ENCODE results near the gene STXBP5L. TPM values are rescaled to one million over a fixed set of nuclear protein-coding genes. Genes with fewer than 3 reads are reported as not detected.

The STXBP5L gene
- polyA plus RNA-seq, 3 donors: not detected

GRCh38 chr3:121418182-121418581 lies 510.2 kb downstream of the STXBP5L start:
- H3K9me3 ChIP-seq (replicated peaks in 1 of 2; ENCODE audit: control insufficient read depth in 1 of 2, insufficient read depth in 1 of 2, low read length in 2 of 2): no peaks in the 10 kb centered on the region
- TF ChIP-seq CTCF (IDR thresholded peaks at IDR 0.05): no peak
- no peaks in the 10 kb centered on the region for H3K4me1 Mint-ChIP-seq
- no peaks in the 10 kb centered on the region for H3K27me3 Mint-ChIP-seq (ENCODE audit: low read depth in 3 of 3)
- H3K27me3 ChIP-seq (ENCODE audit: control insufficient read depth in 2 of 2, insufficient read depth in 2 of 2, low read length in 2 of 2): no peaks in the 10 kb centered on the region
- intact Hi-C loops (cut with micrococcal nuclease): no loop called here
- 92% methylated on average over 4 of the region's 6 CpGs for WGBS (ENCODE audit: insufficient coverage)
- no peak overlapping the region for H3K4me2 ChIP-seq (replicated peaks; ENCODE audit: extremely low read depth, low read length, poor library complexity, severe bottlenecking)
- H3K27ac Mint-ChIP-seq: no peak overlapping the region
- H3K79me2 ChIP-seq (ENCODE audit: insufficient read depth, low read length): no peaks in the 10 kb centered on the region
- H3K4me3 ChIP-seq (replicated peaks in 1 of 3; ENCODE audit: low read depth in 2 of 3, low read length in 3 of 3): no peak overlapping the region
- no peaks in the 10 kb centered on the region for H3K4me1 ChIP-seq (ENCODE audit: control insufficient read depth in 1 of 2, insufficient read depth in 2 of 2, low read length in 2 of 2)
- peaks cover 0 to 11% of the 10 kb centered on the region in 2 donors for H3K36me3 Mint-ChIP-seq
- no peaks in the 10 kb centered on the region for H3K36me3 ChIP-seq (replicated peaks in 1 of 2; ENCODE audit: control insufficient read depth in 1 of 2, insufficient read depth in 2 of 2, low read length in 2 of 2)
- DNase-seq: no peak
- no peak overlapping the region for H3K27ac ChIP-seq (ENCODE audit: low read depth in 1 of 2, low read length in 2 of 2)
- H4K20me1 ChIP-seq (ENCODE audit: insufficient read depth, low read length): no peaks in the 10 kb centered on the region
- H3K9me3 Mint-ChIP-seq: peaks cover 0 to 2% (median 0%) of the 10 kb centered on the region in 7 donors
- no peak overlapping the region for H3K9ac ChIP-seq (ENCODE audit: insufficient read depth, low read length, poor library complexity, severe bottlenecking)
- no peak overlapping the region for H3K4me3 Mint-ChIP-seq
- no peak overlapping the region for H2AFZ ChIP-seq (ENCODE audit: insufficient read depth, low read depth, low read length, poor library complexity, severe bottlenecking)

- Mint-ChIP-seq H3K9me3 (no peaks in the 10 kb centered on the region), H3K27me3 (ENCODE audit: low read depth in 3 of 3) (no peaks in the 10 kb centered on the region), H3K36me3 (peaks cover 26 to 48% of the 10 kb centered on the region in 2 donors), H3K27ac (no peak overlapping the region), H3K4me1 (no peaks in the 10 kb centered on the region), H3K4me3 (no peak overlapping the region)
- Histone ChIP-seq H3K27ac (ENCODE audit: low read depth in 1 of 2, low read length in 2 of 2) (no peak overlapping the region), H3K27me3 (ENCODE audit: control insufficient read depth in 2 of 2, insufficient read depth in 2 of 2, low read length in 2 of 2) (no peaks in the 10 kb centered on the region), H3K4me2 (replicated peaks; ENCODE audit: extremely low read depth, low read length, poor library complexity, severe bottlenecking) (no peak overlapping the region), H2AFZ (ENCODE audit: insufficient read depth, low read depth, low read length, poor library complexity, severe bottlenecking) (no peak overlapping the region), H4K20me1 (ENCODE audit: insufficient read depth, low read length) (no peaks in the 10 kb centered on the region), H3K9ac (ENCODE audit: insufficient read depth, low read length, poor library complexity, severe bottlenecking) (no peak overlapping the region), H3K36me3 (replicated peaks in 1 of 2; ENCODE audit: control insufficient read depth in 1 of 2, insufficient read depth in 2 of 2, low read length in 2 of 2) (peaks cover 9 to 39% of the 10 kb centered on the region in 2 donors), H3K4me3 (replicated peaks in 1 of 3; ENCODE audit: low read depth in 2 of 3, low read length in 3 of 3) (no peak overlapping the region), H3K79me2 (ENCODE audit: insufficient read depth, low read length) (no peaks in the 10 kb centered on the region), H3K9me3 (replicated peaks in 1 of 2; ENCODE audit: control insufficient read depth in 1 of 2, insufficient read depth in 1 of 2, low read length in 2 of 2) (no peaks in the 10 kb centered on the region), H3K4me1 (ENCODE audit: control insufficient read depth in 1 of 2, insufficient read depth in 2 of 2, low read length in 2 of 2) (no peaks in the 10 kb centered on the region)
- DNase-seq: no peak
- intact Hi-C loops (cut with micrococcal nuclease): no loop called here
- no peak for TF ChIP-seq CTCF (IDR thresholded peaks at IDR 0.05)
Observed at GRCh38 chr3:121424549-121424948, 516.5 kb downstream of the STXBP5L start.

Measured in CD14-positive monocyte (primary cell).